HEK293T (cell line): ENCODE measurements around the gene PGBD1.

Experiments
- ARNT ChIP-seq: fragments of 450-650 bp; IDR thresholded peaks from 2 replicates; pipeline ENCODE4 v1.6.1; 2017; ENCODE audit warnings: mild to moderate bottlenecking
- BHLHE40 ChIP-seq: fragments of 450-650 bp; IDR thresholded peaks from 2 replicates; pipeline ENCODE4 v1.6.1; 2016; ENCODE audit warnings: mild to moderate bottlenecking, moderate library complexity, borderline replicate concordance
- ELF4 ChIP-seq: fragments of 450-650 bp; IDR thresholded peaks from 2 replicates; pipeline ENCODE4 v1.6.1; 2017; ENCODE audit warnings: antibody characterized with exemption
- FOXK2 ChIP-seq: fragments of 450-650 bp; IDR thresholded peaks from 2 replicates; pipeline ENCODE4 v1.6.1; 2016; ENCODE audit warnings: mild to moderate bottlenecking
- FOXM1 ChIP-seq: fragments of 450-650 bp; IDR thresholded peaks from 2 replicates; pipeline ENCODE4 v1.6.1; 2017; ENCODE audit warnings: mild to moderate bottlenecking, borderline replicate concordance
- HDGF ChIP-seq: fragments of 450-650 bp; IDR thresholded peaks from 2 replicates; pipeline ENCODE4 v1.6.1; 2017; ENCODE audit warnings: antibody characterized with exemption, borderline replicate concordance
- SP1 ChIP-seq: fragments of 450-650 bp; IDR thresholded peaks from 2 replicates; pipeline ENCODE4 v1.6.1; 2017
- TARDBP ChIP-seq: fragments of 450-650 bp; IDR thresholded peaks from 2 replicates; pipeline ENCODE4 v1.6.1; 2016

- TF ChIP-seq ARNT (no peak), HDGF (no peak), FOXM1 (no peak), BHLHE40 (no peak), ELF4 (no peak), TARDBP (no peak), SP1 (no peak), FOXK2 (no peak)
These were observed 41.7 kb upstream of the PGBD1 start for GRCh38 chr6:28239636-28240035.
